NCI-H226 (cell line): ENCODE measurements around the gene KIF17.

ENCODE experiments used
- DNase-seq: peaks from one replicate; pipeline ENCODE4 v3.0.0-alpha.2; 2015

The KIF17 gene

GRCh38 chr1:20709868-20710267 lies 7.9 kb downstream of the KIF17 start:
- DNase-seq = no peak

- DNase-seq = no peak
These were observed 8.9 kb downstream of the KIF17 start for GRCh38 chr1:20708891-20709290.

- no peak for DNase-seq
These were observed 9.8 kb downstream of the KIF17 start for GRCh38 chr1:20708057-20708456.

- DNase-seq = no peak
These were observed 11.0 kb downstream of the KIF17 start for GRCh38 chr1:20706841-20707240.

- no peak for DNase-seq
These were observed 12.5 kb downstream of the KIF17 start for GRCh38 chr1:20705203-20705755.

GRCh38 chr1:20704390-20705202 lies 13.2 kb downstream of the KIF17 start:
- no peak for DNase-seq

- DNase-seq = no peak
These were observed 14.6 kb downstream of the KIF17 start for GRCh38 chr1:20703124-20703756.

GRCh38 chr1:20702416-20702815 lies 15.4 kb downstream of the KIF17 start:
- no peak for DNase-seq

GRCh38 chr1:20701847-20702246 lies 16.0 kb downstream of the KIF17 start:
- no peak for DNase-seq

- no peak for DNase-seq
These were observed 16.4 kb downstream of the KIF17 start for GRCh38 chr1:20701446-20701845.

- no peak for DNase-seq
These were observed 17.1 kb downstream of the KIF17 start for GRCh38 chr1:20700636-20701215.

- no peak for DNase-seq
These were observed 18.2 kb downstream of the KIF17 start for GRCh38 chr1:20699558-20699957.

GRCh38 chr1:20698195-20698910 lies 19.5 kb downstream of the KIF17 start:
- peak; percentile 69 for DNase-seq

GRCh38 chr1:20697563-20697962 lies 20.2 kb downstream of the KIF17 start:
- no peak for DNase-seq

- peak; percentile 93 for DNase-seq
These were observed 21.1 kb downstream of the KIF17 start for GRCh38 chr1:20696397-20697333.

- DNase-seq = no peak
These were observed 22.3 kb downstream of the KIF17 start for GRCh38 chr1:20695515-20695914.

GRCh38 chr1:20693623-20694022 lies 24.2 kb downstream of the KIF17 start:
- DNase-seq = no peak

- no peak for DNase-seq
These were observed 25.9 kb downstream of the KIF17 start for GRCh38 chr1:20691872-20692271.

- no peak for DNase-seq
These were observed 28.2 kb downstream of the KIF17 start for GRCh38 chr1:20689645-20690056.

- DNase-seq = no peak
These were observed 30.7 kb downstream of the KIF17 start for GRCh38 chr1:20686883-20687725.

GRCh38 chr1:20685741-20686140 lies 32.1 kb downstream of the KIF17 start:
- no peak for DNase-seq
